SK-N-SH (cell line): ENCODE measurements around the gene RARRES1. TPM values are rescaled to one million over a fixed set of nuclear protein-coding genes. Genes with fewer than 3 reads are reported as not detected.

Experiments
- CTCF ChIA-PET: fragments of 300-600, 350-600 bp; formaldehyde crosslinking; extraction: SDS; loops from one replicate; lab custom pipeline; 2021; lab: Yijun Ruan, JAX
- POLR2A ChIA-PET: fragments of 350-600 bp; sonication (Branson Sonifier 250); formaldehyde crosslinking; extraction: SDS; loops from one replicate; lab custom pipeline; 2020; ENCODE audit warnings: antibody characterized with exemption, inconsistent platforms; lab: Yijun Ruan, JAX
- DNase-seq: peaks from one replicate; pipeline ENCODE4 v3.0.0; 2012
- H2AFZ ChIP-seq: fragments of 200-600 bp; sonication (generic); 2 replicates; pipeline ENCODE4 v1.8.1; 2016; ENCODE audit warnings: antibody characterized with exemption, mild to moderate bottlenecking, low read depth
- H3F3A ChIP-seq: fragments of 200-600 bp; sonication (generic); replicated peaks from 2 replicates; pipeline ENCODE3; 2016; ENCODE audit warnings: antibody characterized with exemption, mild to moderate bottlenecking; ENCODE audit not compliant: insufficient read depth
- H3K27ac ChIP-seq, 2 experiments: fragments of 200-500 bp in 1 of 2; fragments of 200-600 bp in 1 of 2; sonication (Bioruptor generic) in 1 of 2; sonication (generic), shearing (Covaris generic) in 1 of 2; 2 replicates each; pipeline versions ENCODE4 v1.5.1 to v1.6.1; 2014 to 2016; ENCODE audit warnings: low read depth in 2 of 2, inconsistent platforms in 1 of 2, low read length in 1 of 2, mild to moderate bottlenecking in 1 of 2, mixed read lengths in 1 of 2
- H3K27me3 ChIP-seq: fragments of 200-600 bp; sonication (generic), shearing (Covaris generic); 2 replicates; pipeline ENCODE4 v1.6.1; 2016; ENCODE audit warnings: mixed run types; ENCODE audit not compliant: insufficient read depth
- H3K36me3 ChIP-seq, 2 experiments: fragments of 200-500 bp in 1 of 2; fragments of 200-600 bp in 1 of 2; sonication (Bioruptor generic) in 1 of 2; sonication (generic) in 1 of 2; replicated peaks in 1 of 2; 2 replicates each; pipeline versions ENCODE3 to v1.5.1; 2014 to 2016; ENCODE audit warnings: low read length in 1 of 2, mild to moderate bottlenecking in 1 of 2; ENCODE audit not compliant: insufficient read depth in 2 of 2, control insufficient read depth in 1 of 2
- H3K4me1 ChIP-seq, 2 experiments: fragments of 200-500 bp in 1 of 2; fragments of 200-600 bp in 1 of 2; sonication (Bioruptor generic) in 1 of 2; sonication (generic), shearing (Covaris generic) in 1 of 2; 2 replicates each; pipeline versions ENCODE4 v1.5.1 to v1.6.1; 2014 to 2016; ENCODE audit warnings: low read depth in 1 of 2, low read length in 1 of 2, mixed run types in 1 of 2; ENCODE audit not compliant: insufficient read depth in 2 of 2, control insufficient read depth in 1 of 2
- H3K4me2 ChIP-seq: fragments of 200-600 bp; sonication (generic), shearing (Covaris generic); 2 replicates; pipeline ENCODE4 v1.6.1; 2017; ENCODE audit warnings: mixed run types
- H3K4me3 ChIP-seq, 2 experiments: fragments of 200-500 bp in 1 of 2; fragments of 200-600 bp in 1 of 2; sonication (Bioruptor generic) in 1 of 2; sonication (generic), shearing (Covaris generic) in 1 of 2; 2 replicates each; pipeline versions ENCODE4 v1.5.1 to v1.8.1; 2014 to 2016; ENCODE audit warnings: low read depth in 2 of 2, inconsistent platforms in 1 of 2, low read length in 1 of 2, mild to moderate bottlenecking in 1 of 2, mixed read lengths in 1 of 2, moderate library complexity in 1 of 2
- H3K79me2 ChIP-seq: fragments of 200-600 bp; sonication (generic); 2 replicates; pipeline ENCODE4 v1.8.1; 2017; ENCODE audit warnings: mild to moderate bottlenecking; ENCODE audit not compliant: insufficient read depth
- H3K9ac ChIP-seq: fragments of 200-600 bp; sonication (generic); 2 replicates; pipeline ENCODE4 v1.6.1; 2017; ENCODE audit warnings: mixed run types
- H3K9me2 ChIP-seq: fragments of 200-600 bp; sonication (generic); 2 replicates; pipeline ENCODE4 v1.6.1; 2017; ENCODE audit warnings: mixed run types
- H3K9me3 ChIP-seq: fragments of 200-600 bp; sonication (generic); 2 replicates; pipeline ENCODE4 v1.6.1; 2017; ENCODE audit warnings: mixed run types, mild to moderate bottlenecking, moderate library complexity
- H4K20me1 ChIP-seq: fragments of 200-600 bp; sonication (generic); 2 replicates; pipeline ENCODE4 v1.6.1; 2017; ENCODE audit warnings: mild to moderate bottlenecking, mixed run types; ENCODE audit not compliant: insufficient read depth
- CHD2 ChIP-seq: fragments of 150-350 bp; IDR thresholded peaks from 2 replicates; pipeline ENCODE4 v1.6.1; 2018; ENCODE audit warnings: low read length; ENCODE audit not compliant: partially characterized antibody
- ELF1 ChIP-seq: IDR thresholded peaks from 2 replicates; pipeline ENCODE4 v1.4.0; 2012
- EP300 ChIP-seq, 2 experiments: IDR thresholded peaks; 2 replicates each; pipeline versions ENCODE4 v1.4.0 to v1.6.1; 2012; ENCODE audit warnings: borderline replicate concordance in 1 of 2, low read depth in 1 of 2, low read length in 1 of 2
- FOSL2 ChIP-seq: IDR thresholded peaks from 2 replicates; pipeline ENCODE4 v1.4.0; 2012; ENCODE audit warnings: low read depth, mild to moderate bottlenecking, moderate library complexity, borderline replicate concordance
- MEF2A ChIP-seq: IDR thresholded peaks from 2 replicates; pipeline ENCODE4 v1.4.0; 2012; ENCODE audit warnings: low read depth, borderline replicate concordance
- NFIC ChIP-seq: IDR thresholded peaks from 2 replicates; pipeline ENCODE4 v1.4.0; 2012; ENCODE audit warnings: borderline replicate concordance
- NRF1 ChIP-seq: IDR thresholded peaks from 2 replicates; pipeline ENCODE4 v1.6.1; 2012; ENCODE audit warnings: low read depth, mild to moderate bottlenecking, low read length
- RXRA ChIP-seq: IDR thresholded peaks from 2 replicates; pipeline ENCODE4 v1.4.0; 2012; ENCODE audit warnings: low read depth, mild to moderate bottlenecking, borderline replicate concordance
- SMC3 ChIP-seq: IDR thresholded peaks from 2 replicates; pipeline ENCODE4 v1.6.1; 2012; ENCODE audit warnings: low read depth, low read length, improper control_type of control experiment
- TEAD4 ChIP-seq: IDR thresholded peaks from 2 replicates; pipeline ENCODE4 v1.4.0; 2012; ENCODE audit warnings: mild to moderate bottlenecking, borderline replicate concordance; ENCODE audit not compliant: insufficient read depth
- YY1 ChIP-seq: IDR thresholded peaks from 2 replicates; pipeline ENCODE4 v1.4.0; 2012; ENCODE audit warnings: low read depth, mild to moderate bottlenecking
- WGBS: methylation state at CpG from one replicate; pipeline ENCODE4 v1.1.6; 2017; ENCODE audit warnings: low lambda C conversion rate; 5-methylcytosine and 5-hydroxymethylcytosine counted together
- polyA plus RNA-seq, 3 experiments: library from polyadenylated mRNA; depleted of rRNA; stranded (reverse); fragments of >200 nt; gene quantifications; 2 replicates each; pipeline ENCODE4 v1.2.3, GENCODE V29; 2012
- TF ChIP-seq, protein P1 (sequence below): IDR thresholded peaks from 2 replicates; pipeline ENCODE4 v1.4.0; 2012; ENCODE audit warnings: low read depth, borderline replicate concordance
- TF ChIP-seq, protein P2 (sequence below): fragments of 200-600 bp; sonication (generic); IDR thresholded peaks from 2 replicates; pipeline ENCODE4 v1.6.1; 2017; ENCODE audit warnings: antibody characterized with exemption, mild to moderate bottlenecking, moderate library complexity
- TF ChIP-seq, protein P3 (sequence below): fragments of 150-350 bp; IDR thresholded peaks from 2 replicates; pipeline ENCODE4 v1.6.1; 2017; ENCODE audit warnings: antibody characterized with exemption, low read length, low read depth, borderline replicate concordance

Gene RARRES1
- polyA plus RNA-seq, 1 of the 3 experiments (the other 2 are of a cell fraction): 0.15 TPM

DNA sequence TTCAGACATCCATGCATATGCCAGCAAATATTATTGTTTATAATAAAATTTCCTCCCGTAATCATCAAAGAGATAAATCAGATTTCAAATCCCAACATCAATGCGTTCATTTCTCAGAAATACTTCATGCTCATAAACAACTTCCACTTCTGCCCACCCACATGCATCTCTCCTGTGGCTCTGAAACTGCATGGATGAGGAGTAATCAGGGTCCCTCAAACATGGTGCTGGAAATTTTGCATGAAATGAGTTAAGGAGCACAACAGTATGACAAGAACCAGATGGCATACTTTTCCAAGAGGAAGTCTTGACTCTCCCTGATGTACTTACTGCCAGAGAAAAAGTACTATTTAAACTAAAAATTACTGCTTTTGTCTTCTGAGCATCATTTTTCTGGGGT lies 42.7 kb upstream of the RARRES1 start:
- H2AFZ ChIP-seq: no peak overlapping the region
- H3K9ac ChIP-seq: no peak overlapping the region
- H3K9me2 ChIP-seq: no peaks in the 10 kb centered on the region
- CTCF ChIA-PET: interaction anchor here (1.0 to 1.1 kb wide), 3 partner anchors 9 to 16 kb away, joined by 3 to 4 read pairs (median 3); no protein-coding TSS in a partner anchor
- H3K36me3 ChIP-seq: no peaks in the 10 kb centered on the region
- no peaks in the 10 kb centered on the region for H3K9me3 ChIP-seq
- no peaks in the 10 kb centered on the region for H4K20me1 ChIP-seq
- WGBS: 82% methylated on average over 2 of the region's 2 CpGs
- H3K79me2 ChIP-seq: no peaks in the 10 kb centered on the region
- no peak overlapping the region for H3K4me2 ChIP-seq
- H3K4me1 ChIP-seq: peaks cover 0 to 6% of the 10 kb centered on the region in 2 experiments; a peak in 3 of 4 replicates
- POLR2A ChIA-PET: no interaction called here
- DNase-seq: no peak
- H3K27ac ChIP-seq: peak overlapping the region in 1 of 2 experiments; percentile 13; a peak in 1 of 4 replicates
- H3F3A ChIP-seq: peaks cover under 1% of the 10 kb centered on the region
- TF ChIP-seq, protein P1, sequence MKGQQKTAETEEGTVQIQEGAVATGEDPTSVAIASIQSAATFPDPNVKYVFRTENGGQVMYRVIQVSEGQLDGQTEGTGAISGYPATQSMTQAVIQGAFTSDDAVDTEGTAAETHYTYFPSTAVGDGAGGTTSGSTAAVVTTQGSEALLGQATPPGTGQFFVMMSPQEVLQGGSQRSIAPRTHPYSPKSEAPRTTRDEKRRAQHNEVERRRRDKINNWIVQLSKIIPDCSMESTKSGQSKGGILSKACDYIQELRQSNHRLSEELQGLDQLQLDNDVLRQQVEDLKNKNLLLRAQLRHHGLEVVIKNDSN: no peak
- TF ChIP-seq YY1: no peak
- TF ChIP-seq, protein P2, sequence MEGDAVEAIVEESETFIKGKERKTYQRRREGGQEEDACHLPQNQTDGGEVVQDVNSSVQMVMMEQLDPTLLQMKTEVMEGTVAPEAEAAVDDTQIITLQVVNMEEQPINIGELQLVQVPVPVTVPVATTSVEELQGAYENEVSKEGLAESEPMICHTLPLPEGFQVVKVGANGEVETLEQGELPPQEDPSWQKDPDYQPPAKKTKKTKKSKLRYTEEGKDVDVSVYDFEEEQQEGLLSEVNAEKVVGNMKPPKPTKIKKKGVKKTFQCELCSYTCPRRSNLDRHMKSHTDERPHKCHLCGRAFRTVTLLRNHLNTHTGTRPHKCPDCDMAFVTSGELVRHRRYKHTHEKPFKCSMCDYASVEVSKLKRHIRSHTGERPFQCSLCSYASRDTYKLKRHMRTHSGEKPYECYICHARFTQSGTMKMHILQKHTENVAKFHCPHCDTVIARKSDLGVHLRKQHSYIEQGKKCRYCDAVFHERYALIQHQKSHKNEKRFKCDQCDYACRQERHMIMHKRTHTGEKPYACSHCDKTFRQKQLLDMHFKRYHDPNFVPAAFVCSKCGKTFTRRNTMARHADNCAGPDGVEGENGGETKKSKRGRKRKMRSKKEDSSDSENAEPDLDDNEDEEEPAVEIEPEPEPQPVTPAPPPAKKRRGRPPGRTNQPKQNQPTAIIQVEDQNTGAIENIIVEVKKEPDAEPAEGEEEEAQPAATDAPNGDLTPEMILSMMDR: no peak
- TF ChIP-seq RXRA: no peak
- H3K27me3 ChIP-seq: no peaks in the 10 kb centered on the region
- H3K4me3 ChIP-seq: no peak overlapping the region

DNA sequence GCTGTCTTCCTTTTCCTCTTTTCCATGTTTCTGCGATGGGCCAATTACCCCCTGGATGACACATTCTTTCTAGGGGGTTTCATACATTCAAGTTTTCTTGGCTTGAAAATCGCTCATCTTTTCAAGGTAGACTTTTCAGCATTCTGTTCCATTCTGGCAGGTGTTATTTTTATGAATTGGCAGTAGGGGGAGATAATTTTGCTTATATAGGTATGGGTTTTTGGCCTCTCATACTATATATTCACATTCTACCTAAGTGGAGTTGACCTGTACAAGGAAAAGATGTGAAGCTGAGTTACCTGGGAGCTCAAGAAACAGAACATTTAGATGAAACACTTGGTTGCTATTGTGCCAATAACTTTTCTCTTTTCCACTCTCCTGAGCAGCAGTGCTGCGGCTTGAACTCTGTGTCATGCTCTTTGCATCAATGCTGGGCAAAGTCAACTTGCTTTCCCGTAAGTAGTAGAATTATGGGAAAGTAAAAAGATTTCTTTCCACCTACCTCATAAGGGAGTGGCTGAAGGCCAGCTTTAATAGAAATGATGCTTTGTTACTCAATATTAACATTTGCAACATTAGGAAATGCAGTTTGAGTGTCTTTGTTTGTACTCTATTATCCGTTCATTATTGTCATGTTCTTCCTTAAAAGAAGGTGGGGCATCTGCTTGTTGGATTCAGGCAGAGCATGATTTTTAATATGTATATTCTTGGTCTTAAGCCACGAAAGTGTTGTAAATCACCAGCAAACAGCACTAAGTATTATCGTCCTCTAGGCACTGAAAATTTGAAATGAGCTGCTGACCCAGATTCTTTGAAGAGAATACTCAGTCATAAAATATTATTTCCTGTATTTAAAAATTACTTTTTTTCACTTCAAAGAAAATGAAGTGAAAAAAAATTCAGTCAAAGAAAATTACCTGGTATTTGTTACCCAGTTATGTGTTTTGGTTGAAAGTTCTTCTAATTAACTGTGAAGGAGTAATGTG lies 41.9 kb upstream of the RARRES1 start:
- no peaks in the 10 kb centered on the region for H3K36me3 ChIP-seq
- no peaks in the 10 kb centered on the region for H3K79me2 ChIP-seq
- no peak for DNase-seq
- no peak overlapping the region for H3K4me3 ChIP-seq
- H3K27ac ChIP-seq: peak overlapping the region in 1 of 2 experiments; percentile 13; a peak in 1 of 4 replicates
- H4K20me1 ChIP-seq: no peaks in the 10 kb centered on the region
- H3K4me2 ChIP-seq: no peak overlapping the region
- CTCF ChIA-PET: interaction anchor here (1.0 to 3.0 kb wide), 5 partner anchors 8 to 46 kb away, joined by 3 to 12 read pairs (median 3); no protein-coding TSS in a partner anchor
- H3F3A ChIP-seq: peaks cover 6% of the 10 kb centered on the region
- H3K9me3 ChIP-seq: no peaks in the 10 kb centered on the region
- no peak overlapping the region for H2AFZ ChIP-seq
- POLR2A ChIA-PET: no interaction called here
- H3K27me3 ChIP-seq: no peaks in the 10 kb centered on the region
- H3K4me1 ChIP-seq: peaks cover 0 to 12% of the 10 kb centered on the region in 2 experiments; a peak in 3 of 4 replicates
- no peak overlapping the region for H3K9ac ChIP-seq
- no peaks in the 10 kb centered on the region for H3K9me2 ChIP-seq
- 88% methylated on average over 7 of the region's 7 CpGs for WGBS
- TF ChIP-seq MEF2A: no peak
- TF ChIP-seq CHD2: no peak
- TF ChIP-seq TEAD4: no peak
- no peak for TF ChIP-seq FOSL2
- no peak for TF ChIP-seq RXRA
- TF ChIP-seq NFIC: no peak
- TF ChIP-seq YY1: no peak
- TF ChIP-seq, protein P2: no peak
- no peak for TF ChIP-seq NRF1
- no peak for TF ChIP-seq ELF1
- TF ChIP-seq, protein P3, sequence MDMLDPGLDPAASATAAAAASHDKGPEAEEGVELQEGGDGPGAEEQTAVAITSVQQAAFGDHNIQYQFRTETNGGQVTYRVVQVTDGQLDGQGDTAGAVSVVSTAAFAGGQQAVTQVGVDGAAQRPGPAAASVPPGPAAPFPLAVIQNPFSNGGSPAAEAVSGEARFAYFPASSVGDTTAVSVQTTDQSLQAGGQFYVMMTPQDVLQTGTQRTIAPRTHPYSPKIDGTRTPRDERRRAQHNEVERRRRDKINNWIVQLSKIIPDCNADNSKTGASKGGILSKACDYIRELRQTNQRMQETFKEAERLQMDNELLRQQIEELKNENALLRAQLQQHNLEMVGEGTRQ: no peak
- no peak for TF ChIP-seq EP300 (IDR thresholded peaks at IDR 0.05; ENCODE audit: borderline replicate concordance in 1 of 2, low read depth in 1 of 2, low read length in 1 of 2)
- TF ChIP-seq, protein P1: no peak
- no peak for TF ChIP-seq SMC3
